ENCODE data around the gene JAKMIP2. TPM values are rescaled to one million over a fixed set of nuclear protein-coding genes. Genes with fewer than 3 reads are reported as not detected.

Gene JAKMIP2
- total and polyA plus RNA-seq, 2 donors (not counting 3 experiments of a cell fraction or from before 2014, with no cell fraction given): not detected

- ChIA-PET POLR2A (no interaction called here), CTCF (no interaction called here)
- Histone ChIP-seq H3K27me3 (ENCODE audit: control insufficient read depth in 2 of 2, insufficient read depth in 2 of 2, low read length in 2 of 2) (no peaks in the 10 kb centered on the region), H3K9me3 (replicated peaks; ENCODE audit: control insufficient read depth, insufficient read depth, low read length) (no peaks in the 10 kb centered on the region), H3K4me3 (replicated peaks in 1 of 3; ENCODE audit: insufficient read depth in 1 of 3, low read depth in 1 of 3, low read length in 3 of 3) (no peak overlapping the region), H3K4me2 (ENCODE audit: insufficient read depth, low read length) (no peak overlapping the region), H3K9ac (replicated peaks; ENCODE audit: extremely low read depth, insufficient read depth, low read length) (no peak overlapping the region), H4K20me1 (replicated peaks; ENCODE audit: control insufficient read depth, extremely low read depth, insufficient read depth, low read length) (no peaks in the 10 kb centered on the region), H3K27ac (ENCODE audit: insufficient read depth, low read depth, low read length) (no peak overlapping the region), H3K36me3 (ENCODE audit: control insufficient read depth in 2 of 2, extremely low read depth in 1 of 2, insufficient read depth in 2 of 2, low read length in 2 of 2) (no peaks in the 10 kb centered on the region), H2AFZ (ENCODE audit: low read depth, low read length) (no peak overlapping the region), H3K9me1 (replicated peaks; ENCODE audit: control insufficient read depth, extremely low read depth, insufficient read depth, low read length) (no peaks in the 10 kb centered on the region), H3K4me1 (ENCODE audit: control insufficient read depth, extremely low read depth, insufficient read depth, low read length) (no peaks in the 10 kb centered on the region), H3K79me2 (ENCODE audit: control insufficient read depth, insufficient read depth, low read length) (no peaks in the 10 kb centered on the region)
- no peak for TF ChIP-seq GATA2 (IDR thresholded peaks at IDR 0.05; ENCODE audit: insufficient read depth, insufficient read length, low read depth, low read length)
- TF ChIP-seq JUN (IDR thresholded peaks at IDR 0.05; ENCODE audit: borderline replicate concordance, insufficient read depth, insufficient read length, low read depth): no peak
- TF ChIP-seq POLR2AphosphoS5 (IDR thresholded peaks at IDR 0.05; ENCODE audit: insufficient read depth, low read depth, low read length): no peak
- TF ChIP-seq CTCF (IDR thresholded peaks at IDR 0.05; ENCODE audit: extremely low read depth in 1 of 2, insufficient read depth in 1 of 2, low read depth in 1 of 2, low read length in 2 of 2): no peak
- TF ChIP-seq MYC (IDR thresholded peaks at IDR 0.05; ENCODE audit: low read depth, low read length): no peak
- no peak for TF ChIP-seq POLR2A (IDR thresholded peaks at IDR 0.05; ENCODE audit: low read depth, low read length)
- no peak for TF ChIP-seq EZH2 (IDR thresholded peaks at IDR 0.05; ENCODE audit: borderline replicate concordance, low read depth, low read length, severe bottlenecking)
- TF ChIP-seq FOS (IDR thresholded peaks at IDR 0.05; ENCODE audit: borderline replicate concordance, insufficient read depth, low read length): no peak
- TF ChIP-seq MAX (IDR thresholded peaks at IDR 0.05; ENCODE audit: insufficient read depth, insufficient read length): no peak
- FAIRE-seq: no peak
- no peak for DNase-seq (ENCODE audit: low read depth, low spot score)
- BruUV-seq (replicated peaks): no TSS peak
- intact Hi-C loops (cut with micrococcal nuclease): no loop called here
- dilution Hi-C loops (cut with MboI; ENCODE audit: extremely low pct_ligation_motif_present, low sequenced_read_pairs): no loop called here
Measured at GRCh38 chr5:147687118-147687517, 95.4 kb downstream of the JAKMIP2 start.
